ENCODE data around the gene CNOT3. TPM values are rescaled to one million over a fixed set of nuclear protein-coding genes. Genes with fewer than 3 reads are reported as not detected.

Gene CNOT3
- total RNA-seq, 4 donors from 2014 or later = 5.1 to 14.0 (median 10.2) TPM

DNA sequence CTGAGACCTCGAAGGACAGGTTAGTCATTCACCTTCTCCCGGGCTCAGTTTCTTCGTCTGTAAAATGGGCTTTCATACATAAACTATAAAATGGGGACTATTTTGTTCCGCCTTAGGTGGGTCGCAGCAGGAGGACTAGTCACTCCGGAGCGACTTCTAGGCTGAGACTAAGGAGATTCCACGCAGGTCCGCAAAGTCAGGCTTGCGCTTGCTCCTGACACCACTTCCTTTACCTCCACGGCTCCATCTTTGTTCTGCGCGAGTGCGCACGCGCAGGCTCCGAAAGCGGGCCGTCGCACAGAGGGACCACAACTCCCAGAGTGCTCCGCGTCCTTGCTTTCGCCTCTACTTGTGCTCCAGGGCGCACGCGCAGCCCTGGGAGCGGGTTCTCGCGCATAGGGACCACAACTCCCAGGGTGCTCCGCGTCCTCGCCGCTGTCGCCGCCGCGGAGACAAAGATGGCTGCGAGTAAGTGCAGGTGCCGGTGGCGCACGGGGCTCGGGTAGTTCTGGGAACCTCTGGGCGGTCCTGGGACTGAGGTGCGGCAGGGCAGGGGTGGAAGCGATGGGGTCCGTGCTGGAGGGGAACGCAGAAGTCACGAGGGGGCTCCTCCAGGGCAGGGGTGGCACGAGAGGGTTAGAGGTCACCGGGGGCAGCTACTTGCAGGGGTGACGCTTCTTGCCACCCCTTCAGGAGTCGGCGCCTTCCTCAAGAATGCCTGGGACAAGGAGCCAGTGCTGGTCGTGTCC lies 35.0 kb upstream of the CNOT3 start, which contains the start of gene NDUFA3:
NDUFA3 (plus strand) TSS at position 435 of the 749 bp plus-strand sequence; CDS start at position 459, 24 bp downstream.
- DNase-seq (peak; percentile 95 to 98), ATAC-seq (peak; percentile 99)
- peaks cover 10% of the 10 kb centered on the region in 2 donors for H3K4me1 ChIP-seq
- no peaks in the 10 kb centered on the region for H3K9me3 ChIP-seq
- TF ChIP-seq, protein P1, sequence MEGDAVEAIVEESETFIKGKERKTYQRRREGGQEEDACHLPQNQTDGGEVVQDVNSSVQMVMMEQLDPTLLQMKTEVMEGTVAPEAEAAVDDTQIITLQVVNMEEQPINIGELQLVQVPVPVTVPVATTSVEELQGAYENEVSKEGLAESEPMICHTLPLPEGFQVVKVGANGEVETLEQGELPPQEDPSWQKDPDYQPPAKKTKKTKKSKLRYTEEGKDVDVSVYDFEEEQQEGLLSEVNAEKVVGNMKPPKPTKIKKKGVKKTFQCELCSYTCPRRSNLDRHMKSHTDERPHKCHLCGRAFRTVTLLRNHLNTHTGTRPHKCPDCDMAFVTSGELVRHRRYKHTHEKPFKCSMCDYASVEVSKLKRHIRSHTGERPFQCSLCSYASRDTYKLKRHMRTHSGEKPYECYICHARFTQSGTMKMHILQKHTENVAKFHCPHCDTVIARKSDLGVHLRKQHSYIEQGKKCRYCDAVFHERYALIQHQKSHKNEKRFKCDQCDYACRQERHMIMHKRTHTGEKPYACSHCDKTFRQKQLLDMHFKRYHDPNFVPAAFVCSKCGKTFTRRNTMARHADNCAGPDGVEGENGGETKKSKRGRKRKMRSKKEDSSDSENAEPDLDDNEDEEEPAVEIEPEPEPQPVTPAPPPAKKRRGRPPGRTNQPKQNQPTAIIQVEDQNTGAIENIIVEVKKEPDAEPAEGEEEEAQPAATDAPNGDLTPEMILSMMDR (IDR thresholded peaks at IDR 0.05 in 4 of 5, conservative IDR thresholded peaks at IDR 0.05 in 1 of 5) = no peak
- TF ChIP-seq POLR2A (IDR thresholded peaks at IDR 0.05) = peak; percentile 71 to 91
- peak within 1 kb of the TSS; percentile 83 to 95 (median 89) for H3K27ac ChIP-seq
- peaks cover 0 to 20% of the 10 kb centered on the region in 2 donors for H3K36me3 ChIP-seq
- H3K4me3 ChIP-seq = peak within 1 kb of the TSS; percentile 78 to 94 (median 90)
- in situ Hi-C loops (cut with MboI; ENCODE audit: low sequenced_read_pairs in 4 of 4) (loop anchor here in 1 of 4 donors (25.0 kb wide), 1 partner anchor 1010 kb away; the partner anchor contains the start of gene PPP1R12C), intact Hi-C loops (cut with DNase I; ENCODE audit: low total_unique reads) (loop anchor here (1.0 to 5.0 kb wide), 4 partner anchors 13 to 125 kb away; partner anchors contain the start of genes LENG1, PRPF31 and TFPT)
- H3K27me3 ChIP-seq = peaks cover 0 to 7% (median 0%) of the 10 kb centered on the region in 3 donors

DNA sequence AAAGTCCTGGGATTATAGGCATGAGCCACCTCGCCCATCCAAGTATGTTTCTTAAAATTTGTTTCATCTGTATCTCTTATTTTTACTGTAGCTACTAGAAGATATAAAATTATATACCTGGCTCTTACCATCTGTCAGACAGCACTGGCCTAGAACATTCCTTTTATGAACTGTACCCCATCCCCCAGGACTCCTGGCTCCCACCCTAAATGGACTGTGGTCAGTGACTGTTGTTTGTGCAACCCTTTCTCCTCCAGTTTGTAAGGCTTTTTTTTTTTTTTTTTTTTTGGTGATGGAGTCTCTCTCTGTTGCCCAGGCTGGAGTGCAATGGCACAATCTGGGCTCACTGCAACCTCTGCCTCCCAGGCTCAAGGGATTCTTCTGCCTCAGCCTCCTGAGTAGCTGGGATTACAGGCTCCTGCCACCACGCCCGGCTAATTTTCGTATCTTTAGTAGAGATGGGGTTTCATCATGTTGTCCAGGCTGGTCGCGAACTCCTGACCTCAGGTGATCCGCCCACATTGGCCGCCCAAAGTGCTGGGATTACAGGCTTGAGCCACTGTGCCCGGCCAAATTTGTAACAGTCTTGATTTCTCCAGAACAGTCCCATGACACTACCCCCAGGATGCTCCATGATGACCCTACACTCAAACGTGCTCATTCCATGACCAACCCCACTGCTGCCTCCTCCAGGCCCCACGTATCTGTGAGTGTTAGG lies 32.4 kb upstream of the CNOT3 start:
- no peak for DNase-seq
- Histone ChIP-seq H3K27ac (no peak overlapping the region), H3K36me3 (peaks cover 0 to 45% of the 10 kb centered on the region in 2 donors), H3K27me3 (no peaks in the 10 kb centered on the region), H3K4me3 (no peak overlapping the region), H3K4me1 (peaks cover 10% of the 10 kb centered on the region in 2 donors), H3K9me3 (no peaks in the 10 kb centered on the region)
- intact Hi-C loops (cut with DNase I; ENCODE audit: low total_unique reads) (loop anchor here (5.0 kb wide), 1 partner anchor 128 kb away; no protein-coding TSS in a partner anchor), in situ Hi-C loops (cut with MboI; ENCODE audit: low sequenced_read_pairs in 4 of 4) (loop anchor here in 1 of 4 donors (25.0 kb wide), 1 partner anchor 1007 kb away; the partner anchor contains the start of gene PPP1R12C)
- no peak for ATAC-seq
- no peak for TF ChIP-seq POLR2A (IDR thresholded peaks at IDR 0.05)
- TF ChIP-seq, protein P1 (IDR thresholded peaks at IDR 0.05 in 4 of 5, conservative IDR thresholded peaks at IDR 0.05 in 1 of 5) = no peak

DNA sequence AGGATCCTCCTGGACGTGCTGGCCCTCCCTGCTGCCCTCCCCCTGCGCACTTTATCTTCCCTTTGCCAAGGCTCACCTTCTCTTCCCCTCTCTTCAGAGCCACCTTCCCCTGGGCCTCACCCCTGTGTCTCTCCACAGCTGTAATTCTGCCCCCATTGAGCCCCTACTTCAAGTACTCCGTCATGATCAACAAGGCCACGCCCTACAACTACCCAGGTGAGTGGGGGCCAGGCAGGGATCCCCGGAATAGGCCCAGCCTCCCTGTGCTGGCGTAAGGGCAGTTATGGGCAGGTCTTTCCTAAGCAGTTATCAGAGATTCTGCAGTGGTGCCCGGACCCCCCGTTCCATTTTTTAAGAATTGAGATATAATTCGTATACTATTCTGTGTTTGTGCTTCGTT lies 31.8 kb upstream of the CNOT3 start:
- intact Hi-C loops (cut with DNase I; ENCODE audit: low total_unique reads) = no loop called here
- in situ Hi-C loops (cut with MboI; ENCODE audit: low sequenced_read_pairs in 4 of 4) = loop anchor here in 1 of 4 donors (25.0 kb wide), 1 partner anchor 1007 kb away; the partner anchor contains the start of gene PPP1R12C
- TF ChIP-seq, protein P1 (IDR thresholded peaks at IDR 0.05 in 4 of 5, conservative IDR thresholded peaks at IDR 0.05 in 1 of 5) = no peak
- TF ChIP-seq POLR2A (IDR thresholded peaks at IDR 0.05) = no peak

DNA sequence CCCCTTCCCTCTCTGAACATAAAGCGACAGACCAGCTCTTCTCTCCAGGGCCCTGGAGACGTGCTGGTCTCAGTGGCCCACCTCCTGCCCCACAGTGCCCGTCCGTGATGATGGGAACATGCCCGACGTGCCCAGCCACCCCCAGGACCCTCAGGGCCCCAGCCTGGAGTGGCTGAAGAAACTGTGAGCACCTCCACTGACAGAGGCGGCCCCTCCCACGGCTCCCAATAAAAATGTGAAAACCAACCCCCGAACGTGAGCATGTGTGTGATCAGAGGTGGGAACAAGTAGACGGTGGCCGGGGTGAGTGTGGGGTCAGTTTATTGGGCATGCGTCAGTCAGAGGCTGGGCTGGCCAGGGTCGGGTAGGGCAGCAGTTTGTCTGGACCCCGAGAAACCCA lies 30.8 kb upstream of the CNOT3 start:
- intact Hi-C loops (cut with DNase I; ENCODE audit: low total_unique reads) = no loop called here
- no peak overlapping the region for H3K4me3 ChIP-seq
- H3K36me3 ChIP-seq = peaks cover 0 to 48% of the 10 kb centered on the region in 2 donors
- TF ChIP-seq, protein P1 (IDR thresholded peaks at IDR 0.05 in 4 of 5, conservative IDR thresholded peaks at IDR 0.05 in 1 of 5) = no peak
- no peak for TF ChIP-seq POLR2A (IDR thresholded peaks at IDR 0.05)
- no peak for ATAC-seq
- in situ Hi-C loops (cut with MboI; ENCODE audit: low sequenced_read_pairs in 4 of 4) = loop anchor here in 1 of 4 donors (25.0 kb wide), 1 partner anchor 1006 kb away; the partner anchor contains the start of gene PPP1R12C
- H3K4me1 ChIP-seq = peaks cover 10% of the 10 kb centered on the region in 2 donors
- no peak overlapping the region for H3K27ac ChIP-seq
- no peaks in the 10 kb centered on the region for H3K9me3 ChIP-seq
- no peaks in the 10 kb centered on the region for H3K27me3 ChIP-seq
- DNase-seq = no peak

More for the DNA sequence above, 31.8 kb upstream of the CNOT3 start:
- DNase-seq (no peak), ATAC-seq (no peak)
- no peaks in the 10 kb centered on the region for H3K9me3 ChIP-seq
- peaks cover 10% of the 10 kb centered on the region in 2 donors for H3K4me1 ChIP-seq
- no peak overlapping the region for H3K27ac ChIP-seq
- no peaks in the 10 kb centered on the region for H3K27me3 ChIP-seq
- H3K4me3 ChIP-seq = no peak overlapping the region
- peaks cover 0 to 47% of the 10 kb centered on the region in 2 donors for H3K36me3 ChIP-seq
